Hippocampal formation (tissue), 2 donors: Measurements from ENCODE around the gene CDKL5.
"Not testable (repeated sequence)": the region's sequence is repeated elsewhere in the genome, so short reads cannot be mapped to it uniquely, and the experiment has no call there.

Source experiments
- DNase-seq, 2 donors: peaks; one replicate each; lab custom pipeline; 2025; lab: John Stamatoyannopoulos, UW

Gene CDKL5

DNA sequence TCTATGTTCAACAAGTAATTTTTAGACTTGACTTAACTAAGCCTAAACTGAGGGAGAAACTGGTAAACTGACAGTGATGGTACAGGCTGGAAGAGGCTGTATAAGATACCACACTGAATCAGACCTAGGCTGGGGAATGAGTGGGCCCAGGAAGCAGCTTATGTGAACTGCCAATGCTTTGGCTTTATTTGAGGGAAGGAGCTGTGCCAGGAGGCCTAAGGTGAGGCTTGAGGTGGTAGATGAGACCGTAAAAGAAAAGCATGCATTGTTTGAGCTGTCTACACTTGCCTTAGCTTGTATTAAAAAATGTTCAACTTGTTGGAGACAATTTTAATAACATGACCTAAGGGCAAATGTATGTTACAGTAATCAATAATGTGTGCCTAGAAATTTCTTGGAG lies 150.3 kb downstream of the CDKL5 start:
- no peak for DNase-seq

DNA sequence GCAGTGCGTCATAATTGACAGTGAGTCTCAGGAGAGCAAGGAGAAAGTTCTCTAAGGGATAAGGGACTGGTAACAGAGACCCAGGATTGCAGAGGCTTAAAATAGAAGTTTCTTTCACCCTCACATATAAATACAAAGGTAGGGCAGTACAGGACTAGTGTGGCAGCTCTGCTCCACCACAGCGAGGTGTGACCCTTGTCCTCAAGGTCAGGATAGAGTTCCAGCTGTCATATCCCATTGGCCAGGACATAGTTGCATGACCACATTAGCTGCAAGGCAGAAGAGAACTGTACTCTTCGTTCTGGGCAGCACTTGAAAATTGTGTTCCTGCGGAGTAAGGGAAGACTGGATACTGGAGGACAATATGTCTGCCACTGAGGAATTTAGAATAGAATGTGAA lies 152.0 kb downstream of the CDKL5 start:
- no peak for DNase-seq

GRCh38 chrX:18578546-18578945 lies 153.1 kb downstream of the CDKL5 start:
- DNase-seq: no peak

- no peak for DNase-seq
Measured at GRCh38 chrX:18579495-18579894, 154.1 kb downstream of the CDKL5 start.

- no peak for DNase-seq
Measured at GRCh38 chrX:18582910-18583493, 157.6 kb downstream of the CDKL5 start.

GRCh38 chrX:18589292-18589691 lies 163.9 kb downstream of the CDKL5 start:
- DNase-seq: not testable (repeated sequence)

DNA sequence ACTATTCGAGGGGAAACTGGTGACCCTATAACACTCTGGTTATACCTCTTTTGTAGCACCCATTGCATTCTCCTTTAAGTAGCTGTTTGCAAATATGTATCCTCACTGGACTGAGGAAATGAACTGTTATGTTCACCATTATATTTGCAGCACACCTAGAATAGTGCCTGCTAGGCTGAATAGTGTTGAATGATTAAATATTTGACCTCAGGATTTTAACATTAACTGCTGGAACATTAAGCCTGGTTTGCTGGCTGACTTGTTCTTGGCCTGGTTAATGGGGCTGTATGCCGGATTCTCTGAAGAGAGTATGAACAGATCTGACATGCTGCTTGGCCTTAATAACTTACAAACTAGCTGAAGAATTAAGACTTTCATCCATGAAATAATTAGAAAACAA lies 166.4 kb downstream of the CDKL5 start:
- DNase-seq: no peak

- DNase-seq: no peak
Measured at GRCh38 chrX:18594079-18594478, 168.7 kb downstream of the CDKL5 start.

DNA sequence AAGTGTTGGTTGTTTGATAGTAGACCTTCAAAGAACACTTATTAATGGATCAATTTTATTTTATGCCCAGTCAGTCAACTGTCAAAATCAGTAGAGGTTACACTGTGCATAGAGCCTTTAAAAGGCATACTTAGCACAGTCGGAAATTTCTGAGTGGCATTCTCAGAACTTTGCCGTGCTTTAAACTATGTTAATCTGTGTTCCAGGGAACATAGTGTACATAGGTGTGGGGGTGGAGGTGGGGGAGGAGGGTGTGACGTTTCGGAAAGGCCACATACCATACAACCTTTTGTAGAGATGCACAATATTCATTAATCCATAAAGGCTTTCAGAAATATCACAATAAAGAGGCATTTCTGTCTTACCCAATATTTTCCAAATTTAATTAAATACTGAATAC lies 170.7 kb downstream of the CDKL5 start:
- no peak for DNase-seq

- DNase-seq: no peak
Measured at GRCh38 chrX:18598413-18598812, 173.0 kb downstream of the CDKL5 start.

DNA sequence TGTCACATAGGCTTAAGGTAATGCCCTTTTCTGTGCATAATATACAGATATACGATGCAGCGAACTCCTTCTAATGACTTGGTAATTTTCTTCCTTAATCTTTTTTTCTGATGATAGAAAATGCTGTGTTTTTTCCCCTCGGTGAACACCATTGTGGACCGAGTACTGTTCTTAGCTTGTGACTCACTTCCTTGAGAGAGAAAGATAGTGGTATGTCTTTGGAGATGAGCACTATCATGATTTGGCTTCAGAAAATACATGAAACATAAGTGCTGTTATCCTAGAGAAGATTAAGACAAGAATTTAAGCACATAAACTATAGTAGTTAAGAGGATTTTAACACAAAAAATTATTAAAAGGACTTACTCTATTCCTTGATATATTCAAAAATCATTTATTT lies 182.6 kb downstream of the CDKL5 start:
- no peak for DNase-seq

DNA sequence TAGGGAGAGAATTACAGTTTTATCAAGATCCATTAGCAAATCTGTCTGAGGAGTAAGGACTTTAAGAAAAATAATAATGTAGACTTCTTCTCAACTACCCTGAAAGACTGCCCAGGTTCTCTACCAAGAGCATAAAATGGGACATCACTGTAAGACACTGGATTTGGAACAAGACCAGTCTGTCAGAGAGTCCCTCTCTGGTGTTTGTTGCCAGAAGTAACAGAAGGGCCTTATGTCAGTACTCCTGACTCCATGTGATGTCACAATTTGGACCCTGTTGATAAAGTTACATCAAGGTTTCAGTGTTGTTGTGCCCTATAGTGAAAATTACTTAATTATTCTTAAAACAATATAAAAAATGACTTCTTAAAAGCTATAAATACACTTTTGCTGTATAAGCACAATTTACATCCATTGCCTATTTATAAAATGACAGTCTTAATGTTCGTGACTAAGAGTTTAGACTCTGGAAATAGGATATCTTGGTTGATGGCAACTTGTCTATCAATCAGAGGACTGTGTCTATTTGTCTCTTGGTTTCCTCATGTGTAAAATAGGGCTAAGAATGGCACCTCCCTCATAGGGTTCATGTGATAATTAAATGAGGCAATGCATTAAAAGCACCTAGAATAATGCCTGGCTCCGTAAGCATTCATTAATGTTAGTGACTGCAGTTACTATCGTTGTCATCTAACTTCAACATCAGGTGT lies 188.7 kb downstream of the CDKL5 start:
- no peak for DNase-seq

DNA sequence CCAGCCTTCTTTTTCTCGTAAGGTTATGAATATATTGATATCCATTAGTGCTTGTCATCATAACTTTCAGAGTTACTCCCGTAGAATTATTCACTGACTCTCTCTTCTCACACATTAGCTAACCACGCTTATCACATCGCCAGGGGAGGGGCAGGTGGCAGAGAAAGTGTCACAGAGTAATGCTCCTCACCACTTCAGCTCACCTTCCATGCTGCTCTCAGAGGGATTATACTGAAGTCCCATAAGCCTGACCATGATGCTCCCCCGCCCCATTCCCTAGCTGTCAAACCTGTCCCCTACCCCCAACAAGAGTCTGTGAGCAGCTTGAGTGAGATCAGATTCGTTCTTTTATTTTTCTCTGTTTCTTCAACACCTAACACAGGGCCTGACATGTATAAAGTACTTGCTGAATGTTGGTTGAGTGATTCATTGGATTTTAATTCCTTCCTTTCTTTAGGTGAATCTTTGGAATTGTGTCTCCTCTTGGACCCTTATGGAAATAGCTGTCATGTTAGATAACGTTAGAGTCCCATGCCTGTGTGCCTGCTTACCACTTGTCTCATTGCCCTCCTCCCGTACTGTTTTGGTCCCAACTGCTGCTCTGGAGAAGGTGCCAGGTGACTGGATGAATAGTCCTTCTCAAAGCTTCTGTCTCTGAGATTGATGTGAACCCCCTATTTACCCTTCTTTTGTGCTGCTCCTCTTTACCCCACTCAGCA lies 191.4 kb downstream of the CDKL5 start:
- DNase-seq: no peak

DNA sequence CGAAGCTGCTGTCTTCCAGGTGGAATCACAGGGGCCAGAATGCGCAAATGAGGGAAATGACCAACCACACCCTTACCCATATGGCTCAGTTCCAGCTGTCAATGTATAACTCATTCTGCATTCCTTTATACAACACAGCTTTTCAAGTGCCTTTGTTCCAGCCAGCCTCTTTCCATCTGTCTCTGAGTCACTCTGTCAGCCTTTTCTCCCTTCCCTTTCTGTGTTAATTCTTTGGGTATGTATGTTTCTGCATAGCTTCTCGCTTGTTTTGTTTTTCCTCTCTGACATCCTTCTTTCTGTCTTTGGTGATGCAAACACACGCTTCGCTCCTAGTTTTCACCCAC lies 192.0 kb downstream of the CDKL5 start:
- no peak for DNase-seq

GRCh38 chrX:18619288-18619687 lies 193.9 kb downstream of the CDKL5 start:
- DNase-seq: no peak

DNA sequence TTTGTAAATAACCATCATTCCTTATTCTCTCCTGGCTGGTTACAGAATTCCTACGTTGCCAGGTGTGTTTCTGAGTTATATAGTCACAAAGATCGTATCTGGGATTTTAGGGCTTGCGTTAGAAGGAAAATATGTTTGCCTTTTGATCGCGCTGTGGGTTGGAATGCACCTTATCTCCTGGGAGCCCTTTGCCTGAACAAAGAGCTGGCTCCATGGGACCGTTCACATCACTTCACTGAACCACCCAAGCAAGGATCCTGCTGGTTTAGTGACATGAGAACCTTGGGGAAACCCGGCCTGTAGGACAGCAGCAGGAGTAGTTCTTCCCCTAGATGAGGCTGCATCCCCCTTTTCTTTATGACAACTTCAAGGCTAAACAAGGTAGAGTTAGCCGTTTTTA lies 194.9 kb downstream of the CDKL5 start:
- DNase-seq: no peak

- DNase-seq: no peak
Measured at GRCh38 chrX:18624599-18624998, 199.2 kb downstream of the CDKL5 start.

DNA sequence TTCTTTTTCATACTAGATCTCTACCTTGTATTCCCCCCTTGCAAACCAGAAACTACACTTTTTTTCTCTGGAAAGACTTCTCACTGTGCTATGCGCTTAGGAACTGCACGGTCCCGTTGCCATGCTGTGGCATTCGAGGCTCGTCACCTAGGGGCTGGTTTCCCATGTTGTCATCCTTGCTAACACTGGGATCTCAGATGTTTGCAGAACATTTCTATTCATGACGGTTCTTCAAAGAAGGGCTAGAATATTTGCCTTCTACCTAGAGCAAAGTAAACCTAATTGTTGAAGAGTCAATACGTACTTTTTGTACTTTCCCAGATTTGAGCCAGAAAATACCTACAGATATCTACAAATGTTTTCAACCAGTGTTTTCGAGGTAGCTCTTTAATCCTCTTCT lies 205.5 kb downstream of the CDKL5 start:
- no peak for DNase-seq

DNA sequence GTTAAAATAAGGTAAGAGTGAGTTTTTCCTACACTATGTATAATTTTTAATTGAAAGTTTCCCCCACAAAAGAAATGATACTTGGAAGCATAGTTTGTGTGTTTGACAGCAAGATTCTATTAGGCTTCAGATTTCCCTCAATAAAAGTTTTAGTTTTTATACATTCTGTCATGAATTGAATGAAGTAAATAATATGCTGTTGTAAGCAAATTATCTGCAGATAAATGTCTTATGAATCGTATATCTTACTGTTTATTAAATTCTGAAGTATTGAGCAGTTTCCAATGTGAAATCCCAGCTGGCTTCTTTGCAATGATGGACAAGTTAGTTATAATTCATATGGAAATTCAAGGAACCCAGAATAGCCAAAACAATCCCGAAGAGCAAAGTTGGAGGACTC lies 213.0 kb downstream of the CDKL5 start:
- no peak for DNase-seq

GRCh38 chrX:18639280-18639679 lies 213.9 kb downstream of the CDKL5 start:
- DNase-seq: no peak

- no peak for DNase-seq
Measured at GRCh38 chrX:18640686-18641085, 215.3 kb downstream of the CDKL5 start.

- DNase-seq: no peak
Measured at GRCh38 chrX:18643243-18643642, 217.8 kb downstream of the CDKL5 start.

DNA sequence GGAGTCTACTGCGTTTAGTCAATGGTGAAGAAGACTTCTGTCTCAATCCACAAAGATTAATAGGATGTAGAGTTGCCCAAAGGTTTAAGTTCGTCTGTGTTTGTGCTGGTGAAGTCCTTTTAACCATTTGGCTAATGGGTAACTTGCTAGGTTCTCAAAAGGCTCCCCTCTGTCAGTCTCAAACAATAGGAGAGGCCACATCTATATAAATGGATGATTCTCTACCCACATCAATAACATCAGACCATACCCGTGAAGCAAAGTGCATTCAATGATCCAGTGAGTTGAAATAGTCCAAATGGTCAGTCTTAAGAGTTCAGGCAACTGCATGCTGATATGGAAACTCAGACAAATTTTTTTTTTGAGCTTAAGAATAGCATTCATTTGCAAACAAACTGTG lies 218.4 kb downstream of the CDKL5 start:
- DNase-seq: no peak

GRCh38 chrX:18647621-18648020 lies 222.2 kb downstream of the CDKL5 start:
- DNase-seq: no peak
